Heart right ventricle (tissue), 16 donors: ENCODE results near the gene BRI3. TPM values are rescaled to one million over a fixed set of nuclear protein-coding genes. Genes with fewer than 3 reads are reported as not detected.

Experiments
- ATAC-seq, 8 donors: fragments of 200-7000 bp; cut with Tn5 transposase; one replicate each; pipeline ENCODE4 v1.9.1; 2020; ENCODE audit warnings: mild to moderate bottlenecking in 8 of 8, moderate library complexity in 8 of 8, moderate number of reproducible peaks in 1 of 8
- DNase-seq, 2 donors: peaks; one replicate each; pipeline ENCODE4 v3.0.0-alpha.2; 2020
- H3K27ac ChIP-seq, 10 donors: fragments of 200-600 bp; sonication (generic) in 2 of 10; one replicate each; pipeline versions ENCODE4 v1.5.0 to v1.8.0; 2020 to 2022; ENCODE audit warnings: mild to moderate bottlenecking in 3 of 10
- H3K27me3 ChIP-seq, 7 donors: fragments of 200-600 bp; one replicate each; pipeline ENCODE4 v1.8.0; 2021 to 2022; ENCODE audit warnings: mild to moderate bottlenecking in 2 of 7
- H3K36me3 ChIP-seq, 9 donors: fragments of 200-600 bp; sonication (generic) in 1 of 9; one replicate each; pipeline versions ENCODE4 v1.5.0 to v1.8.0; 2020 to 2022; ENCODE audit warnings: mild to moderate bottlenecking in 2 of 9
- H3K4me1 ChIP-seq, 9 donors: fragments of 200-600 bp; sonication (generic) in 1 of 9; one replicate each; pipeline versions ENCODE4 v1.5.0 to v1.8.0; 2020 to 2022; ENCODE audit warnings: mild to moderate bottlenecking in 4 of 9
- H3K4me3 ChIP-seq, 10 donors: fragments of 200-600 bp; sonication (generic) in 2 of 10; one replicate each; pipeline versions ENCODE4 v1.5.0 to v1.8.0; 2020 to 2022; ENCODE audit warnings: mild to moderate bottlenecking in 7 of 10, moderate library complexity in 2 of 10
- H3K9me3 ChIP-seq, 11 donors: fragments of 200-600 bp in 10 of 11; sonication (generic) in 2 of 11; one replicate each; pipeline versions ENCODE4 v1.5.0 to v1.8.0; 2013 to 2022; ENCODE audit warnings: mild to moderate bottlenecking in 2 of 11, control low read depth in 1 of 11, moderate library complexity in 1 of 11
- CTCF ChIP-seq, 9 donors: fragments of 200-600 bp; sonication (generic) in 2 of 9; IDR thresholded peaks; one replicate each; pipeline versions ENCODE4 v1.5.0 to v1.8.0; 2021 to 2022; ENCODE audit warnings: antibody characterized with exemption in 9 of 9, mild to moderate bottlenecking in 5 of 9, moderate library complexity in 1 of 9
- WGBS, 2 donors: extraction: QIAGEN DNeasy Blood & Tissue Kit; methylation state at CpG; one replicate each; pipeline ENCODE4 v1.1.7; 2013; ENCODE audit warnings: inconsistent platforms in 1 of 2; 5-methylcytosine and 5-hydroxymethylcytosine counted together
- intact Hi-C, 10 donors: fragments of 100-400 bp; cut with DNase I; formaldehyde crosslinking; loops; one replicate each; pipeline versions ENCODE4 v1.11.1 to v1.14.2; 2022
- polyA plus RNA-seq, 2 donors: library from polyadenylated mRNA; stranded (reverse); fragments of 200-250 nt; gene quantifications; one replicate each; pipeline ENCODE4 v1.2.3, GENCODE V29; 2013
- total RNA-seq, 10 donors: library from RNA; stranded (reverse); fragmentation: NEBNext Ultra II Directional in 3 of 10; extraction: Animal tissue kit (Norgen Biotek cat#: 25700) in 3 of 10; gene quantifications; one replicate each; pipeline versions ENCODE4 v1.2.1 to v1.2.4, GENCODE V29; 2021 to 2023
- donor health status: Arrhythmogenic right ventricular cardiomyopathy.
- donor health status: ischemic (EF 13 %, LVEDD 7.1; RV severe dilation, severe dysfunction).
- donor health status: healthy with polysubstance abuse.
- donor health status: DM: no; HTN: yes; CAD: no.
- donor health status: DM: no; HTN: no; CAD: no.
- donor health status: ischemic (EF 25% LVEDD 6.9; RV normal size, moderate dysfunction).
- donor health status: ischemic (EF 25% LVEDD 5.7; RV mildly dilated, moderate dysfunction).
- donor health status: healthy.
- donor health status: DM: yes; HTN: yes; CAD: no.
- donor health status: Ischemic cardiomyopathy.
- donor health status: ischemic (EF 35%, LVEDD 5.7; RV mildly dilated, moderate dysfunction).
- donor health status: nonischemic (EF 11% LVEDD 7.7; RV severe dilation, severe dysfunction).
- donor health status: DM: yes; HTN: yes; CAD: no.
- donor health status: PGD.
- donor health status: ischemic (EF 29% LVEDD 5.4; RV normal size, mild dysfunction).
- donor health status: nonischemic (EF 23%, LVEDD 6.1; RV moderate dilation, normal function).

Gene BRI3
- total and polyA plus RNA-seq, 12 donors: 135 to 267 (median 218) TPM

GRCh38 chr7:98257701-98258100 lies 23.8 kb upstream of the BRI3 start:
- no peaks in the 10 kb centered on the region for H3K9me3 ChIP-seq
- DNase-seq (no peak), ATAC-seq (no peak)
- H3K27ac ChIP-seq: no peak overlapping the region
- H3K4me1 ChIP-seq: peaks cover 0 to 22% (median 7%) of the 10 kb centered on the region in 9 donors
- H3K36me3 ChIP-seq: peaks cover 0 to 47% (median 5%) of the 10 kb centered on the region in 9 donors
- TF ChIP-seq CTCF (IDR thresholded peaks at IDR 0.05): no peak
- 95 to 97% methylated on average over 6 of the region's 6 CpGs for WGBS, 2 donors
- no peaks in the 10 kb centered on the region for H3K27me3 ChIP-seq
- no peak overlapping the region for H3K4me3 ChIP-seq
- intact Hi-C loops: no loop called here

GRCh38 chr7:98265841-98266271 lies 15.6 kb upstream of the BRI3 start:
- peaks cover 0 to 27% (median 0%) of the 10 kb centered on the region in 9 donors for H3K36me3 ChIP-seq
- 80 to 88% methylated on average over 5 of the region's 5 CpGs for WGBS, 2 donors
- ATAC-seq (no peak), DNase-seq (no peak)
- peaks cover 0 to 3% (median 0%) of the 10 kb centered on the region in 11 donors for H3K9me3 ChIP-seq
- H3K27me3 ChIP-seq: no peaks in the 10 kb centered on the region
- no peak for TF ChIP-seq CTCF (IDR thresholded peaks at IDR 0.05)
- intact Hi-C loops: no loop called here
- no peak overlapping the region for H3K27ac ChIP-seq
- no peak overlapping the region for H3K4me3 ChIP-seq
- no peaks in the 10 kb centered on the region for H3K4me1 ChIP-seq

GRCh38 chr7:98266840-98267239 lies 14.6 kb upstream of the BRI3 start:
- DNase-seq (no peak), ATAC-seq (peak in 1 of 8 donors; percentile 30)
- WGBS, 2 donors: 98 to 100% methylated on average over 2 of the region's 2 CpGs
- Histone ChIP-seq H3K27ac (no peak overlapping the region), H3K9me3 (peaks cover 0 to 3% (median 0%) of the 10 kb centered on the region in 11 donors), H3K4me3 (no peak overlapping the region), H3K4me1 (no peaks in the 10 kb centered on the region), H3K36me3 (peaks cover 0 to 18% (median 0%) of the 10 kb centered on the region in 9 donors), H3K27me3 (no peaks in the 10 kb centered on the region)
- intact Hi-C loops: no loop called here
- peak in 6 of 9 donors; percentile 24 to 41 (median 34) for TF ChIP-seq CTCF (IDR thresholded peaks at IDR 0.05)

GRCh38 chr7:98267303-98267702 lies 14.2 kb upstream of the BRI3 start:
- no peak overlapping the region for H3K27ac ChIP-seq
- DNase-seq (no peak), ATAC-seq (no peak)
- H3K36me3 ChIP-seq: peaks cover 0 to 16% (median 0%) of the 10 kb centered on the region in 9 donors
- no peaks in the 10 kb centered on the region for H3K27me3 ChIP-seq
- H3K9me3 ChIP-seq: peaks cover 0 to 3% (median 0%) of the 10 kb centered on the region in 11 donors
- intact Hi-C loops: no loop called here
- no peak for TF ChIP-seq CTCF (IDR thresholded peaks at IDR 0.05)
- 67 to 78% methylated on average over 3 of the region's 3 CpGs for WGBS, 2 donors
- no peaks in the 10 kb centered on the region for H3K4me1 ChIP-seq
- no peak overlapping the region for H3K4me3 ChIP-seq
